K562 (cell line): Measurements from ENCODE around the gene SHLD1. TPM values are rescaled to one million over a fixed set of nuclear protein-coding genes. Genes with fewer than 3 reads are reported as not detected.
A peak's percentile ranks its signal among the peaks of the same experiment; 100 is the strongest.

Source experiments
- ATAC-seq: fragments of 200-7000 bp; cut with Tn5 transposase; 3 replicates; pipeline ENCODE4 v1.9.1; 2020; ENCODE audit warnings: moderate library complexity
- BruUV-seq: library from RNA; stranded (reverse); fragments of 400-500 nt; replicated peaks from 2 replicates; lab custom pipeline; 2021; lab: Mats Ljungman, UMichigan
- CTCF ChIA-PET: fragments of 300-600 bp; formaldehyde crosslinking; extraction: SDS; loops from one replicate; lab custom pipeline; 2021; ENCODE audit warnings: low intra/inter-chr PET ratio; lab: Yijun Ruan, JAX
- POLR2A ChIA-PET: fragments of 300-600, 350-650 bp; sonication (Branson Sonifier 250); formaldehyde crosslinking; extraction: SDS; loops from one replicate; lab custom pipeline; 2021; ENCODE audit warnings: antibody characterized with exemption, inconsistent platforms; lab: Yijun Ruan, JAX
- DNase-seq, 4 experiments: peaks; one replicate each; pipeline versions ENCODE4 v3.0.0 to v3.0.0-alpha.2; 2011 to 2018; ENCODE audit warnings: low spot score in 3 of 4, mixed read lengths in 3 of 4; ENCODE audit errors: extremely low read depth in 1 of 4
- FAIRE-seq: peaks from 2 replicates; lab custom pipeline; 2011; peaks lifted over from hg19 to GRCh38; lab: Jason Lieb, UNC
- H2AFZ ChIP-seq: 2 replicates; pipeline ENCODE4 v1.6.0; 2011; ENCODE audit warnings: low read depth, low read length, control low read depth, inconsistent platforms
- H3K27ac ChIP-seq: fragments of 200-600 bp; 3 replicates; pipeline ENCODE4 v1.8.0; 2011; ENCODE audit warnings: low read depth, mild to moderate bottlenecking, control low read depth, inconsistent platforms, low read length, moderate library complexity, mixed read lengths; ENCODE audit errors: extremely low read depth
- H3K27me3 ChIP-seq, 2 experiments: fragments of 300-600 bp in 1 of 2; 2 replicates in 1 of 2; 3 replicates in 1 of 2; pipeline versions ENCODE4 v1.6.0 to v1.8.0; 2011; ENCODE audit warnings: inconsistent platforms in 2 of 2, low read length in 2 of 2, mild to moderate bottlenecking in 1 of 2, mixed read lengths in 1 of 2, moderate library complexity in 1 of 2; ENCODE audit not compliant: control insufficient read depth in 2 of 2, insufficient read depth in 2 of 2
- H3K36me3 ChIP-seq: fragments of 300-600 bp; 3 replicates; pipeline ENCODE4 v1.8.0; 2011; ENCODE audit warnings: mild to moderate bottlenecking, low read length, inconsistent platforms; ENCODE audit not compliant: control insufficient read depth, insufficient read depth
- H3K4me1 ChIP-seq, 2 experiments: fragments of 200-600 bp in 1 of 2; replicated peaks in 1 of 2; 2 replicates in 1 of 2; 3 replicates in 1 of 2; pipeline versions ENCODE4 v1.5.1 to v1.8.0; 2011; ENCODE audit warnings: inconsistent platforms in 2 of 2, low read length in 2 of 2, mild to moderate bottlenecking in 1 of 2, mixed read lengths in 1 of 2, moderate library complexity in 1 of 2; ENCODE audit not compliant: control insufficient read depth in 2 of 2, insufficient read depth in 2 of 2
- H3K4me2 ChIP-seq: 2 replicates; pipeline ENCODE4 v1.6.1; 2011; ENCODE audit warnings: low read length, control low read depth, inconsistent platforms, mixed read lengths; ENCODE audit not compliant: insufficient read depth
- H3K4me3 ChIP-seq: fragments of 200-600 bp; sonication (generic), shearing (Covaris generic); 2 replicates; pipeline ENCODE4 v1.5.1; 2016; ENCODE audit warnings: control low read depth, inconsistent platforms
- H3K79me2 ChIP-seq: fragments of 200-600 bp; 3 replicates; pipeline ENCODE4 v1.8.0; 2011; ENCODE audit warnings: low read length, inconsistent platforms; ENCODE audit not compliant: control insufficient read depth, insufficient read depth
- H3K9ac ChIP-seq, 2 experiments: 2 replicates each; pipeline versions ENCODE4 v1.6.0 to v1.6.1; 2011; ENCODE audit warnings: low read depth in 2 of 2, low read length in 2 of 2, control low read depth in 1 of 2, inconsistent platforms in 1 of 2, mild to moderate bottlenecking in 1 of 2, mixed read lengths in 1 of 2; ENCODE audit not compliant: insufficient read depth in 1 of 2
- H3K9me1 ChIP-seq: one replicate; pipeline ENCODE4 v1.6.0; 2011; ENCODE audit warnings: inconsistent platforms, mild to moderate bottlenecking, low read length, moderate library complexity; ENCODE audit not compliant: control insufficient read depth, insufficient read depth
- H3K9me3 ChIP-seq: replicated peaks from 2 replicates; pipeline ENCODE4 v1.5.1; 2011; ENCODE audit warnings: low read depth, low read length, inconsistent platforms; ENCODE audit not compliant: control insufficient read depth, insufficient read depth
- H4K20me1 ChIP-seq: replicated peaks from 2 replicates; pipeline ENCODE4 v1.6.1; 2011; ENCODE audit warnings: low read length, inconsistent platforms, mixed read lengths; ENCODE audit not compliant: control insufficient read depth, insufficient read depth
- ARID1B ChIP-seq: fragments of 450-650 bp; IDR thresholded peaks from 2 replicates; pipeline ENCODE4 v1.6.1; 2016; ENCODE audit warnings: antibody characterized with exemption, mild to moderate bottlenecking, inconsistent platforms
- ATF3 ChIP-seq, 2 experiments: fragments of 450-650 bp in 1 of 2; sonication (generic) in 1 of 2; formaldehyde crosslinking in 1 of 2; IDR thresholded peaks in 1 of 2; conservative IDR thresholded peaks in 1 of 2; 2 replicates each; pipeline versions ENCODE4 v1.6.1 to v1.8.1; 2016 to 2023; ENCODE audit warnings: mild to moderate bottlenecking in 2 of 2, moderate library complexity in 2 of 2, inconsistent platforms in 1 of 2, missing genetic modification reagents in 1 of 2
- DMBX1 ChIP-seq: fragments of 250-450 bp; sonication (Bioruptor Pico); IDR thresholded peaks from 2 replicates; pipeline ENCODE4 v1.8.0; 2022; ENCODE audit warnings: inconsistent platforms, mild to moderate bottlenecking, moderate library complexity, borderline replicate concordance
- HNRNPK ChIP-seq: fragments of 200-400 bp; formaldehyde crosslinking; IDR thresholded peaks from one replicate; pipeline ENCODE4 v1.6.1; 2018; ENCODE audit warnings: mild to moderate bottlenecking, low read depth, low read length; ENCODE audit not compliant: poor library complexity, severe bottlenecking
- NCOA1 ChIP-seq: fragments of 450-650 bp; IDR thresholded peaks from 2 replicates; pipeline ENCODE4 v1.6.1; 2016; ENCODE audit warnings: low read depth
- PRPF4 ChIP-seq: fragments of 200-400 bp; formaldehyde crosslinking; IDR thresholded peaks from one replicate; pipeline ENCODE4 v1.6.1; 2017; ENCODE audit warnings: low read length, low read depth, mild to moderate bottlenecking; ENCODE audit not compliant: insufficient read depth, poor library complexity, severe bottlenecking
- RERE ChIP-seq: sonication (generic); formaldehyde crosslinking; IDR thresholded peaks from 2 replicates; pipeline ENCODE4 v1.8.0; 2023; ENCODE audit warnings: missing genetic modification reagents, mild to moderate bottlenecking, borderline replicate concordance
- SPI1 ChIP-seq: IDR thresholded peaks from 2 replicates; pipeline ENCODE4 v1.6.1; 2011; ENCODE audit warnings: low read depth, low read length, control low read depth, borderline replicate concordance
- ZNF384 ChIP-seq: IDR thresholded peaks from 2 replicates; pipeline ENCODE4 v1.6.1; 2012; ENCODE audit warnings: low read depth, low read length, improper control_type of control experiment
- WGBS: fragments of 100-300 bp; shearing (Covaris generic); methylation state at CpG from one replicate; pipeline ENCODE4 v1.1.6; 2016; ENCODE audit warnings: low coverage, mixed read lengths; ENCODE audit not compliant: insufficient coverage; ENCODE audit errors: missing lambda C conversion rate; 5-methylcytosine and 5-hydroxymethylcytosine counted together
- in situ Hi-C: fragments of 300-500 bp; cut with MboI; formaldehyde crosslinking; loops from 4 replicates; pipeline ENCODE4 v1.15.0; 2018; ENCODE audit warnings: inconsistent platforms, mixed read lengths
- intact Hi-C: fragments of 100-400 bp; cut with micrococcal nuclease; formaldehyde crosslinking; loops from 2 replicates; pipeline ENCODE4 v1.14.2; 2022
- polyA plus RNA-seq, 8 experiments: library from polyadenylated mRNA; depleted of rRNA in 4 of 8; stranded (reverse) in 5 of 8; unstranded in 3 of 8; fragments of >200 nt; fragmentation: Nextera tagmentation in 2 of 8; fragmentation: Illumina TruSeq in 1 of 8; extraction: Ambion mirVana in 2 of 8; extraction: Trizol in 1 of 8; gene quantifications; 2 replicates each; pipeline versions ENCODE4 v1.2.1 to v1.2.3, GENCODE V29; 2011 to 2014; ENCODE audit warnings: inconsistent platforms in 1 of 8, missing spikeins in 1 of 8
- total RNA-seq, 7 experiments: library from RNA; depleted of rRNA in 6 of 7; stranded (reverse); fragments of >200 nt in 6 of 7; fragmentation: Illumina TruSeq in 2 of 7; extraction: Trizol in 2 of 7; gene quantifications; 2 replicates each; pipeline versions ENCODE4 v1.2.1 to v1.2.3, GENCODE V29; 2011 to 2021; ENCODE audit warnings: low replicate concordance in 1 of 7
- TF ChIP-seq, protein P1 (sequence below): fragments of 200-800 bp; sonication (Bioruptor generic); IDR thresholded peaks from 2 replicates; pipeline ENCODE4 v1.6.1; 2017; ENCODE audit warnings: missing genetic modification characterization, missing compliant biosample characterization
- TF ChIP-seq, protein P2 (sequence below): fragments of 450-650 bp; formaldehyde crosslinking; IDR thresholded peaks from 2 replicates; pipeline ENCODE4 v1.4.0; 2022; ENCODE audit warnings: mild to moderate bottlenecking, moderate library complexity

The SHLD1 gene
- total and polyA plus RNA-seq, 9 of the 15 experiments (the other 6 are each of a cell fraction or from before 2014, with no cell fraction given): 3.7 to 21.6 (median 8.2) TPM

GRCh38 chr20:5822569-5822968 lies 72.4 kb downstream of the SHLD1 start:
- Histone ChIP-seq H3K27ac (no peak overlapping the region; the same call in 2 of the 3 replicates), H3K9ac (no peak overlapping the region), H4K20me1 (no peaks in the 10 kb centered on the region), H2AFZ (no peak overlapping the region), H3K4me2 (no peak overlapping the region), H3K4me3 (no peak overlapping the region), H3K27me3 (no peaks in the 10 kb centered on the region), H3K36me3 (no peaks in the 10 kb centered on the region), H3K9me3 (no peaks in the 10 kb centered on the region), H3K4me1 (peaks cover 0 to 8% of the 10 kb centered on the region in 2 experiments; a peak in 3 of 5 replicates), H3K79me2 (no peaks in the 10 kb centered on the region), H3K9me1 (no peaks in the 10 kb centered on the region)
- BruUV-seq: no TSS peak
- DNase-seq (peak in 2 of 4 experiments; percentile 21 to 27), ATAC-seq (peak; percentile 82), FAIRE-seq (no peak)
- POLR2A ChIA-PET: interaction anchor here (0.7 kb wide), 1 partner anchor 347 kb away, joined by 3 read pairs; no protein-coding TSS in a partner anchor
- intact Hi-C loops: no loop called here
- CTCF ChIA-PET: no interaction called here
- 15% methylated on average over 3 of the region's 3 CpGs for WGBS
- in situ Hi-C loops: no loop called here
- TF ChIP-seq ATF3 (IDR thresholded peaks at IDR 0.05): peak; percentile 90
- TF ChIP-seq ATF3 (CRISPR knock-in tag; conservative IDR thresholded peaks at IDR 0.05): no peak
- no peak for TF ChIP-seq DMBX1 (CRISPR knock-in tag)
- TF ChIP-seq SPI1: peak; percentile 13; the same call in 1 of the 2 replicates
- no peak for TF ChIP-seq NCOA1
- no peak for TF ChIP-seq HNRNPK
- TF ChIP-seq, protein P1, sequence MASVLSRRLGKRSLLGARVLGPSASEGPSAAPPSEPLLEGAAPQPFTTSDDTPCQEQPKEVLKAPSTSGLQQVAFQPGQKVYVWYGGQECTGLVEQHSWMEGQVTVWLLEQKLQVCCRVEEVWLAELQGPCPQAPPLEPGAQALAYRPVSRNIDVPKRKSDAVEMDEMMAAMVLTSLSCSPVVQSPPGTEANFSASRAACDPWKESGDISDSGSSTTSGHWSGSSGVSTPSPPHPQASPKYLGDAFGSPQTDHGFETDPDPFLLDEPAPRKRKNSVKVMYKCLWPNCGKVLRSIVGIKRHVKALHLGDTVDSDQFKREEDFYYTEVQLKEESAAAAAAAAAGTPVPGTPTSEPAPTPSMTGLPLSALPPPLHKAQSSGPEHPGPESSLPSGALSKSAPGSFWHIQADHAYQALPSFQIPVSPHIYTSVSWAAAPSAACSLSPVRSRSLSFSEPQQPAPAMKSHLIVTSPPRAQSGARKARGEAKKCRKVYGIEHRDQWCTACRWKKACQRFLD (CRISPR knock-in tag): no peak
- 0 out of 2 replicates have a peak, but pooled peaks have one; percentile 11 for TF ChIP-seq ARID1B
- peak; percentile 83 for TF ChIP-seq ZNF384
- no peak for TF ChIP-seq RERE (CRISPR knock-in tag)
- no peak for TF ChIP-seq PRPF4
- TF ChIP-seq, protein P2, sequence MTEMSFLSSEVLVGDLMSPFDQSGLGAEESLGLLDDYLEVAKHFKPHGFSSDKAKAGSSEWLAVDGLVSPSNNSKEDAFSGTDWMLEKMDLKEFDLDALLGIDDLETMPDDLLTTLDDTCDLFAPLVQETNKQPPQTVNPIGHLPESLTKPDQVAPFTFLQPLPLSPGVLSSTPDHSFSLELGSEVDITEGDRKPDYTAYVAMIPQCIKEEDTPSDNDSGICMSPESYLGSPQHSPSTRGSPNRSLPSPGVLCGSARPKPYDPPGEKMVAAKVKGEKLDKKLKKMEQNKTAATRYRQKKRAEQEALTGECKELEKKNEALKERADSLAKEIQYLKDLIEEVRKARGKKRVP (CRISPR knock-in tag): peak; percentile 70; the same call in 1 of the 2 replicates
